Measurements from ENCODE around the gene USP22. TPM values are rescaled to one million over a fixed set of nuclear protein-coding genes. Genes with fewer than 3 reads are reported as not detected.

The USP22 gene
- total and polyA plus RNA-seq, 2 of the 8 experiments (the other 6 are each of a cell fraction or from before 2014, with no cell fraction given) = 221 to 316 TPM

GRCh38 chr17:20981046-20981920 lies 61.5 kb downstream of the USP22 start:
- Histone ChIP-seq H3K4me2 (ENCODE audit: insufficient read depth in 1 of 2, low read depth in 2 of 2, low read length in 2 of 2) (no peak overlapping the region), H3K36me3 (ENCODE audit: control insufficient read depth in 2 of 4, insufficient read depth in 4 of 4, low read length in 3 of 4) (peaks cover 0 to 14% (median 0%) of the 10 kb centered on the region in 4 experiments; a peak in 3 of 8 replicates), H3K9me3 (ENCODE audit: insufficient read depth in 2 of 2, low read depth in 1 of 2, low read length in 1 of 2) (peaks cover 5 to 8% of the 10 kb centered on the region in 2 experiments; a peak in 2 of 4 replicates), H3K9ac (replicated peaks in 1 of 4; ENCODE audit: extremely low read depth in 1 of 4, low read depth in 3 of 4, low read length in 3 of 4) (no peak overlapping the region), H3K27ac (ENCODE audit: low read depth, low read length) (no peak overlapping the region), H3K4me1 (replicated peaks in 1 of 4; ENCODE audit: control insufficient read depth in 3 of 4, insufficient read depth in 4 of 4, low read length in 3 of 4) (no peaks in the 10 kb centered on the region; a peak in 1 of 7 replicates), H3K79me1 (ENCODE audit: low read depth, low read length) (no peaks in the 10 kb centered on the region), H3K23me2 (ENCODE audit: low read depth, low read length) (no peaks in the 10 kb centered on the region), H2AK5ac (ENCODE audit: low read depth, low read length) (no peak overlapping the region), H4K8ac (ENCODE audit: extremely low read depth, insufficient read depth, low read length) (no peak overlapping the region), H2AFZ (ENCODE audit: low read length) (no peak overlapping the region), H4K20me1 (replicated peaks in 1 of 2; ENCODE audit: control insufficient read depth in 1 of 2, insufficient read depth in 2 of 2, low read length in 2 of 2) (peaks cover 0 to 2% of the 10 kb centered on the region in 2 experiments), H3K23ac (ENCODE audit: insufficient read length) (no peak overlapping the region), H3K18ac (ENCODE audit: extremely low read depth, low read length) (no peak overlapping the region), H3K56ac (replicated peaks; ENCODE audit: insufficient read length, low read depth, low read length) (no peak overlapping the region), H4K91ac (replicated peaks; ENCODE audit: insufficient read length, low read length) (no peak overlapping the region), H4K5ac (ENCODE audit: insufficient read length, low read depth, low read length) (no peak overlapping the region), H2BK12ac (ENCODE audit: low read depth, low read length) (no peak overlapping the region), H2BK20ac (ENCODE audit: low read length) (no peak overlapping the region), H3K27me3 (replicated peaks in 1 of 4; ENCODE audit: control insufficient read depth in 3 of 4, extremely low read depth in 1 of 4, insufficient read depth in 3 of 4, low read length in 3 of 4) (no peaks in the 10 kb centered on the region), H2BK15ac (ENCODE audit: low read length) (no peak overlapping the region), H2BK120ac (replicated peaks; ENCODE audit: low read depth, low read length) (no peak overlapping the region), H2BK5ac (ENCODE audit: low read depth, low read length) (no peak overlapping the region), H3K4me3 (ENCODE audit: extremely low read depth in 1 of 4, insufficient read depth in 2 of 4, low read depth in 3 of 4, low read length in 4 of 4) (no peak overlapping the region), H3K79me2 (ENCODE audit: control insufficient read depth in 1 of 2, insufficient read depth in 2 of 2, low read length in 2 of 2) (no peaks in the 10 kb centered on the region), H3K14ac (ENCODE audit: insufficient read length) (no peak overlapping the region), H3K4ac (replicated peaks; ENCODE audit: insufficient read length, low read depth, low read length) (no peak overlapping the region)
- FAIRE-seq (no peak), DNase-seq (ENCODE audit: low read depth in 1 of 2, low spot score in 2 of 2) (peak in 1 of 2 experiments; percentile 37)
- WGBS, 2 experiments (ENCODE audit: extremely low coverage in 1 of 2, insufficient coverage in 1 of 2, insufficient read length in 1 of 2, insufficient replicate concordance in 2 of 2, low coverage in 1 of 2, low lambda C conversion rate in 2 of 2, missing lambda C conversion rate in 1 of 2) = 90% methylated on average over 14 of the region's 14 CpGs; no CpG with 5 or more reads in 1 of the 2 experiments
- POLR2A ChIA-PET (ENCODE audit: partially characterized antibody) = interaction anchor here (0.6 kb wide), 1 partner anchor 12 kb away, joined by 3 read pairs; no protein-coding TSS in a partner anchor
- CTCF ChIA-PET (ENCODE audit: partially characterized antibody) = interaction anchor here (1.1 to 1.7 kb wide), 3 partner anchors 10 to 37 kb away, joined by 3 to 8 read pairs (median 4); no protein-coding TSS in a partner anchor
- TF ChIP-seq ATF2 (IDR thresholded peaks at IDR 0.05; ENCODE audit: low read length) (no peak), TEAD4 (IDR thresholded peaks at IDR 0.05; ENCODE audit: low read depth, low read length) (no peak), TBP (IDR thresholded peaks at IDR 0.05; ENCODE audit: low read depth, low read length) (no peak), SIN3A (conservative IDR thresholded peaks at IDR 0.05 in 1 of 2, IDR thresholded peaks at IDR 0.05 in 1 of 2; ENCODE audit: low read depth in 1 of 2, low read length in 2 of 2) (no peak), BRCA1 (IDR thresholded peaks at IDR 0.05; ENCODE audit: low read depth, low read length) (no peak), RBBP5 (IDR thresholded peaks at IDR 0.05; ENCODE audit: borderline replicate concordance, low read depth, low read length) (no peak), MAFK (IDR thresholded peaks at IDR 0.05; ENCODE audit: low read depth, low read length) (no peak), SP4 (IDR thresholded peaks at IDR 0.05; ENCODE audit: low read length) (no peak), USF2 (IDR thresholded peaks at IDR 0.05; ENCODE audit: low read length) (no peak)

All from H1 (cell line).